Colonic mucosa (tissue), 4 donors: ENCODE results near the gene CIPC. TPM values are rescaled to one million over a fixed set of nuclear protein-coding genes. Genes with fewer than 3 reads are reported as not detected.

Source experiments
- DNase-seq: peaks from one replicate; pipeline ENCODE4 v3.0.0-alpha.2; 2020
- H3K27ac ChIP-seq: fragments of 200-600 bp; one replicate; pipeline ENCODE4 v1.8.0; 2021
- H3K27me3 ChIP-seq: fragments of 200-600 bp; one replicate; pipeline ENCODE4 v1.8.0; 2021
- H3K36me3 ChIP-seq: fragments of 200-600 bp; one replicate; pipeline ENCODE4 v1.8.0; 2021
- H3K4me1 ChIP-seq: fragments of 200-600 bp; one replicate; pipeline ENCODE4 v1.8.0; 2021; ENCODE audit warnings: mild to moderate bottlenecking
- H3K4me3 ChIP-seq: fragments of 200-600 bp; one replicate; pipeline ENCODE4 v1.8.0; 2021
- H3K9ac ChIP-seq, 2 donors: one replicate each; pipeline ENCODE4 v1.7.0; 2013; ENCODE audit warnings: control low read depth in 2 of 2, low read depth in 2 of 2, low read length in 2 of 2
- H3K9me3 ChIP-seq: fragments of 200-600 bp; one replicate; pipeline ENCODE4 v1.8.0; 2021
- intact Hi-C: fragments of 100-400 bp; cut with DNase I; formaldehyde crosslinking; loops from one replicate; pipeline ENCODE4 v1.14.1; 2022
- total RNA-seq, 2 donors: library from RNA; stranded (reverse); fragmentation: NEBNext Ultra II Directional in 1 of 2; extraction: Animal tissue kit (Norgen Biotek cat#: 25700) in 1 of 2; gene quantifications; one replicate each; pipeline ENCODE4 v1.2.1, GENCODE V29; 2021
- TF ChIP-seq, protein P1 (sequence below): fragments of 200-600 bp; IDR thresholded peaks from one replicate; pipeline ENCODE4 v1.8.0; 2022; ENCODE audit warnings: antibody characterized with exemption, mild to moderate bottlenecking
- donor health status: healthy.
- donor health status: DM: no; HTN: no; CAD: no.
- donor health status: DM: no; HTN: no; CAD: no.

The CIPC gene
- total RNA-seq, 2 donors from 2014 or later, result 18.2 to 38.4 TPM

- no peak overlapping the region for H3K27ac ChIP-seq
- no peaks in the 10 kb centered on the region for H3K9me3 ChIP-seq
- no peaks in the 10 kb centered on the region for H3K27me3 ChIP-seq
- H3K4me1 ChIP-seq, result no peaks in the 10 kb centered on the region
- TF ChIP-seq, protein P1, sequence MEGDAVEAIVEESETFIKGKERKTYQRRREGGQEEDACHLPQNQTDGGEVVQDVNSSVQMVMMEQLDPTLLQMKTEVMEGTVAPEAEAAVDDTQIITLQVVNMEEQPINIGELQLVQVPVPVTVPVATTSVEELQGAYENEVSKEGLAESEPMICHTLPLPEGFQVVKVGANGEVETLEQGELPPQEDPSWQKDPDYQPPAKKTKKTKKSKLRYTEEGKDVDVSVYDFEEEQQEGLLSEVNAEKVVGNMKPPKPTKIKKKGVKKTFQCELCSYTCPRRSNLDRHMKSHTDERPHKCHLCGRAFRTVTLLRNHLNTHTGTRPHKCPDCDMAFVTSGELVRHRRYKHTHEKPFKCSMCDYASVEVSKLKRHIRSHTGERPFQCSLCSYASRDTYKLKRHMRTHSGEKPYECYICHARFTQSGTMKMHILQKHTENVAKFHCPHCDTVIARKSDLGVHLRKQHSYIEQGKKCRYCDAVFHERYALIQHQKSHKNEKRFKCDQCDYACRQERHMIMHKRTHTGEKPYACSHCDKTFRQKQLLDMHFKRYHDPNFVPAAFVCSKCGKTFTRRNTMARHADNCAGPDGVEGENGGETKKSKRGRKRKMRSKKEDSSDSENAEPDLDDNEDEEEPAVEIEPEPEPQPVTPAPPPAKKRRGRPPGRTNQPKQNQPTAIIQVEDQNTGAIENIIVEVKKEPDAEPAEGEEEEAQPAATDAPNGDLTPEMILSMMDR, result no peak
- H3K4me3 ChIP-seq, result no peak overlapping the region
- DNase-seq, result no peak
- H3K36me3 ChIP-seq, result no peaks in the 10 kb centered on the region
- intact Hi-C loops, result loop anchor here (5.0 kb wide), 1 partner anchor 154 kb away; no protein-coding TSS in a partner anchor
- no peak overlapping the region for H3K9ac ChIP-seq
Observed at GRCh38 chr14:77065851-77066577, 32.0 kb upstream of the CIPC start.

- Histone ChIP-seq H3K36me3 (no peaks in the 10 kb centered on the region), H3K4me1 (no peaks in the 10 kb centered on the region), H3K9me3 (no peaks in the 10 kb centered on the region), H3K9ac (no peak overlapping the region), H3K27me3 (no peaks in the 10 kb centered on the region), H3K4me3 (no peak overlapping the region), H3K27ac (no peak overlapping the region)
- TF ChIP-seq, protein P1, result no peak
- intact Hi-C loops, result loop anchor here (5.0 kb wide), 1 partner anchor 154 kb away; no protein-coding TSS in a partner anchor
- no peak for DNase-seq
Observed at GRCh38 chr14:77066578-77067172, 31.4 kb upstream of the CIPC start.

- TF ChIP-seq, protein P1, result peak; percentile 75
- intact Hi-C loops, result loop anchor here (5.0 kb wide), 1 partner anchor 156 kb away; no protein-coding TSS in a partner anchor
- no peak overlapping the region for H3K9ac ChIP-seq
- no peaks in the 10 kb centered on the region for H3K9me3 ChIP-seq
- no peak overlapping the region for H3K4me3 ChIP-seq
- no peaks in the 10 kb centered on the region for H3K27me3 ChIP-seq
- no peaks in the 10 kb centered on the region for H3K4me1 ChIP-seq
- H3K27ac ChIP-seq, result no peak overlapping the region
- peak; percentile 64 for DNase-seq
- H3K36me3 ChIP-seq, result no peaks in the 10 kb centered on the region
Observed at GRCh38 chr14:77067632-77068516, 30.2 kb upstream of the CIPC start.

DNA sequence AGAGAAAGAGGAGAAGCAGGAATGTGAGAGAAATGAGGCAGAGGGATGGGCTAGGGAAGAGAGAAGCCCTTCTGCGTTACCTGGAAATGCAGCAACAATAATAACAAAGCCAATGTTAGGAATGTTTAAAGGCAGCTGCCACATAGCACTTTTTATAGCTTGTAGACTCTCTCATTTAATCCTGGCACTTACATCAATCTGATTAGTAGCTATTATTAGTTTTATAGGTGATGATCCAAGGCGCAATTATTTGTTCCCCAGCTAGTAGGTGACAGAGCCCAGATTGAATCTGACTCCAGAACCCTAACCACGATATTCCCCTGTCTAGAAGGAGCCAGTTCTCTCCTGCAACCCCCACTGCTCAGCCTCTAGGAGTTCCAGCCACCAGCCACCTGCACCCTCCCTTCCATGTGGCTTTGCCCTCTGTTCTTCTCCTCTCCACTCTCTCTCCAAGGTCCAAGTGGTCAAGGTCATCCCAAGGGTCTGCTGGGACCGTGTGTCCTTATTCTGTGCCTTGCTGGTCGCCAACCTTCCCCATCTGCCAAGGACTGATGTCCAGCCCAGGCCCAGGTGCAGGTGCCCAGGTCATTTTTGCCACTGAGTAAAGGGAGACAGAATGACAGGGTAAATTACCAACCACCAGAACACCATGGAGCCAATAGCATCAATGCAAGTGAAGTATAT lies 29.4 kb upstream of the CIPC start:
- no peaks in the 10 kb centered on the region for H3K9me3 ChIP-seq
- no peaks in the 10 kb centered on the region for H3K36me3 ChIP-seq
- TF ChIP-seq, protein P1, result no peak
- no peak for DNase-seq
- H3K27me3 ChIP-seq, result no peaks in the 10 kb centered on the region
- H3K9ac ChIP-seq, result no peak overlapping the region
- H3K4me1 ChIP-seq, result no peaks in the 10 kb centered on the region
- H3K4me3 ChIP-seq, result no peak overlapping the region
- H3K27ac ChIP-seq, result no peak overlapping the region
- intact Hi-C loops, result loop anchor here (1.0 to 5.0 kb wide), 2 partner anchors 156 to 193 kb away; no protein-coding TSS in a partner anchor

DNA sequence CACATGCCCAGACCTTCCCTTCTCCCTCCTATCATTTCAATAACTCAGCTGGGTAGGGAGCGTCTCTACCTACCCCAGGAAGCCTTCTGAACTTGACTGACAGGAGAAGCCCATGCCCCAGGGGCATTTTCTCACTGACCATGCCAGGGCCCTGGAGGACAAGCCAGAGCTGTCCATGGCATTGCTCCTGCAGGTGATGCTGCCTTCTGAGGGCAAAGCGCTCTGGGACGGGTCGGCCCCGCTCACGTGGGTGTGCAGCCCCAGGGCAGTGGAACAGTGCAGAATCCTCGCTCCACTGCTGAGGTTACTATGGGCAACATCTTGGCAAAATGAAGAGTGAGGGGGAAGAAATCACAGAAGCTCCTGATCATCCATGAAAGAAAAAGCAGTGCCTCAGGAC lies 28.5 kb upstream of the CIPC start:
- TF ChIP-seq, protein P1, result no peak
- H3K27me3 ChIP-seq, result no peaks in the 10 kb centered on the region
- no peaks in the 10 kb centered on the region for H3K4me1 ChIP-seq
- H3K9me3 ChIP-seq, result no peaks in the 10 kb centered on the region
- intact Hi-C loops, result loop anchor here (1.0 to 5.0 kb wide), 2 partner anchors 157 to 194 kb away; no protein-coding TSS in a partner anchor
- H3K9ac ChIP-seq, result no peak overlapping the region
- no peak overlapping the region for H3K4me3 ChIP-seq
- no peak for DNase-seq
- no peak overlapping the region for H3K27ac ChIP-seq
- H3K36me3 ChIP-seq, result no peaks in the 10 kb centered on the region
